ENCODE results near the gene MPPED1. TPM values are rescaled to one million over a fixed set of nuclear protein-coding genes. Genes with fewer than 3 reads are reported as not detected.

MPPED1 gene
- total RNA-seq, 1 experiment from 2014 or later, result not detected

DNA sequence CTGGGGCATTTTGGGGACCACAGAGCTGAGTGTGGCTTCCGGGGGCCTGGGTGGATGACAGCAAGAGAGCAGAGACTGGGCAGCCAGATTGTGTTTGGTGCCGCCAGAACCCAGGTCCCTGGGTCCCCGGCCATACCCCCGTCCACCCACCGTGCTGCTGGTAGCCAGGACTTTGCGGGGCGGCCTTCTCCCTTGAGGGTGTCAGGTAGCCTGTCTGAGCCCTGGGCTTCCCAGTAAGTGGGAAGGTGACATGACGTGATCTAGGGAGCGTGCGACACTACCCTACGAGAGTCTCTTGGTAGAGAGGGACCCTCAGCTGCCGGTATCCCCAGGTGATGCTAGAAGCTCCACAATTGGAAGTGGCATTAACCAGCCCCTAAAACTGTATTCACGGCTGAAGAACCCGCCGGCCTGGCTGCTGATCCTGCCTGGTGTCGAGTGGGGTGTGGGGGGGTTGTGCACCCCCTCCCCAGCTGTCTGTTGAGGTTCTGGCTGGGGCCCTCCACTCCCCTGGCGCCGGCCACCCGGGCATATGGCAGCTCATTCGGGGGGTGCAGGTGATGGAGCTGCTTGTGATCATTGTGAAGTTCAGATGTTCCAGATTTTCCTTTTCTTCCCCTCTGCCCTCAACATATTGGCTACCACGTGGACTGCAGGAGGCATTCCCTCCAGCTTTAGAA, 66.9 kb downstream of the MPPED1 start:
- Histone ChIP-seq H3K36me3 (ENCODE audit: low read depth) (no peaks in the 10 kb centered on the region), H3K27me3 (ENCODE audit: insufficient read depth, low read depth) (peaks cover 86% of the 10 kb centered on the region), H3K4me2 (no peak overlapping the region), H3K79me2 (ENCODE audit: low read depth) (no peaks in the 10 kb centered on the region), H3K27ac (no peak overlapping the region), H3K9me3 (ENCODE audit: insufficient read depth, low read depth) (no peaks in the 10 kb centered on the region), H3K4me1 (replicated peaks; ENCODE audit: insufficient read depth) (no peaks in the 10 kb centered on the region), H4K20me1 (ENCODE audit: insufficient read depth) (no peaks in the 10 kb centered on the region), H3F3A (ENCODE audit: insufficient read depth, low read depth) (no peaks in the 10 kb centered on the region), H2AFZ (no peak overlapping the region), H3K9me2 (ENCODE audit: insufficient read depth) (no peaks in the 10 kb centered on the region), H3K4me3 (no peak overlapping the region)
- intact Hi-C loops (cut with micrococcal nuclease; ENCODE audit: unreplicated experiment), result no loop called here
- no TSS peak for BruUV-seq (replicated peaks)
- TF ChIP-seq CTCF (conservative IDR thresholded peaks at IDR 0.05) (no peak), EZH2 (IDR thresholded peaks at IDR 0.05; ENCODE audit: low read depth) (peak; percentile 41; the same call in 1 of the 2 replicates)
- CTCF ChIA-PET, result no interaction called here
- no peak for DNase-seq
- POLR2A ChIA-PET (ENCODE audit: unreplicated experiment), result no interaction called here

DNA sequence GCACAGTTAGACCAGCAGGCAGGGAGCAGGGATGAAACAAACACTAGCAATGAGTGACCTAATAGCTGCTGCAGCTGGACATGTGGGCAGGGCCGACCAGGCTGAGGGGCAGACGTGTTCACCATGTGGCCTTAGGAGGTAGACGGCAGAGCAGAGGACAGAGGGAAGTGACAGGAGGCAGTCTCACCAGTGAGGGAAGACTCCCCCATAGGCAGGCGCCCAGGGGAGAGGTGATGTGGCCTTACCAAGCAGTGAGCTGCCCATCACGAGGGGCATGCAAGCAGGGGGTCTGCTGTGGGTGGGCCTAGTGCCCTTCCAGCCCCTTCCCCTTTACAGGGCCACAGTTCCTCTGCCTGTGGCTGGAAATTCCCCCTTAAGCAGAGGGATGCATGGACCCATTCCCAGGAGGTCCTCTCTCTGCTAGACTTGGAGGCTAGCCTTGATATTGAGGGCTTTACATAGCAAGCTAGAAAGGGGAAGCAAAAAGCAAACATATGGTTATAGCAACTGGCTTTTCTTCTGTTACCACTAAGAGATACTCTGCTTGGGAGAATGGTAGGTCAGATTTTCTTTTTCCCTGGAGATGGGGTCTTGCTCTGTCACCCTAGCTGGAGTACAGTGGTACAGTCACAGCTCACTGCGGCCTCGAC, 67.6 kb downstream of the MPPED1 start:
- no TSS peak for BruUV-seq (replicated peaks)
- no peaks in the 10 kb centered on the region for H3F3A ChIP-seq (ENCODE audit: insufficient read depth, low read depth)
- CTCF ChIA-PET, result interaction anchor here (0.6 kb wide), 1 partner anchor 215 kb away, joined by 3 read pairs; no protein-coding TSS in a partner anchor
- no peak for TF ChIP-seq EZH2 (IDR thresholded peaks at IDR 0.05; ENCODE audit: low read depth)
- no peak for TF ChIP-seq CTCF (conservative IDR thresholded peaks at IDR 0.05)
- H3K4me1 ChIP-seq (replicated peaks; ENCODE audit: insufficient read depth), result no peaks in the 10 kb centered on the region
- no peaks in the 10 kb centered on the region for H3K9me3 ChIP-seq (ENCODE audit: insufficient read depth, low read depth)
- no peaks in the 10 kb centered on the region for H3K36me3 ChIP-seq (ENCODE audit: low read depth)
- no peak overlapping the region for H3K4me2 ChIP-seq
- intact Hi-C loops (cut with micrococcal nuclease; ENCODE audit: unreplicated experiment), result no loop called here
- H2AFZ ChIP-seq, result no peak overlapping the region
- H3K27ac ChIP-seq, result no peak overlapping the region
- H4K20me1 ChIP-seq (ENCODE audit: insufficient read depth), result no peaks in the 10 kb centered on the region; the same call in 1 of the 2 replicates
- POLR2A ChIA-PET (ENCODE audit: unreplicated experiment), result no interaction called here
- H3K79me2 ChIP-seq (ENCODE audit: low read depth), result no peaks in the 10 kb centered on the region
- no peak for DNase-seq
- no peaks in the 10 kb centered on the region for H3K9me2 ChIP-seq (ENCODE audit: insufficient read depth)
- peaks cover 86% of the 10 kb centered on the region for H3K27me3 ChIP-seq (ENCODE audit: insufficient read depth, low read depth)
- no peak overlapping the region for H3K4me3 ChIP-seq

DNA sequence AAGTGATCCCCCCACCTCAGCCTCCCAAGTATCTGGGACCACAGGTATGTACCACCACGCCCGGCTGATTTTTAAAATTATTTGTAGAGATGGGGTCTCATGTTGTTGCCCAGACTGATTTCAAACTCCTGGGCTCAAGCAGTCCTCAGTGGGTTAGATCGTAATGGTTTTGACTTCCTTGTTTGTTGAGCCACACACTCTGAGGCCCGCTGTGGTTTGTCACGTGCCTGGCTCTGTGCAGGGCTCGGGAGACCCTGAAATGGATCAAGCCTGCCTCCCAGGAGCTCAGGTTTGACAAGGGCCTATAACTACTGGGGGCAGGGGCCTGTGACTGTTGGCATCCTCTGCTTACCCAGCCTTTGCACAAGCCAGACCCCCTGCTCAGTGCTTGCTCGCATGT, 68.1 kb downstream of the MPPED1 start:
- Histone ChIP-seq H3K79me2 (ENCODE audit: low read depth) (no peaks in the 10 kb centered on the region), H3F3A (ENCODE audit: insufficient read depth, low read depth) (no peaks in the 10 kb centered on the region), H3K9me2 (ENCODE audit: insufficient read depth) (no peaks in the 10 kb centered on the region), H2AFZ (no peak overlapping the region), H3K4me2 (no peak overlapping the region), H3K27me3 (ENCODE audit: insufficient read depth, low read depth) (peaks cover 87% of the 10 kb centered on the region), H3K4me1 (replicated peaks; ENCODE audit: insufficient read depth) (no peaks in the 10 kb centered on the region), H3K27ac (no peak overlapping the region), H3K36me3 (ENCODE audit: low read depth) (no peaks in the 10 kb centered on the region), H3K9me3 (ENCODE audit: insufficient read depth, low read depth) (no peaks in the 10 kb centered on the region), H4K20me1 (ENCODE audit: insufficient read depth) (no peaks in the 10 kb centered on the region; the same call in 1 of the 2 replicates), H3K4me3 (no peak overlapping the region)
- ChIA-PET CTCF (interaction anchor here (0.6 kb wide), 1 partner anchor 216 kb away, joined by 3 read pairs; no protein-coding TSS in a partner anchor), POLR2A (ENCODE audit: unreplicated experiment) (no interaction called here)
- no peak for DNase-seq
- BruUV-seq (replicated peaks), result no TSS peak
- intact Hi-C loops (cut with micrococcal nuclease; ENCODE audit: unreplicated experiment), result no loop called here
- TF ChIP-seq CTCF (conservative IDR thresholded peaks at IDR 0.05), result no peak
